Left lung (tissue), 10 donors: ENCODE results near the gene KRTAP5-11. TPM values are rescaled to one million over a fixed set of nuclear protein-coding genes. Genes with fewer than 3 reads are reported as not detected.
"Not testable (repeated sequence)": the region's sequence is repeated elsewhere in the genome, so short reads cannot be mapped to it uniquely, and the experiment has no call there.

Source experiments
- ATAC-seq: fragments of 200-7000 bp; cut with Tn5 transposase; one replicate; pipeline ENCODE4 v1.9.1; 2020; ENCODE audit warnings: moderate library complexity
- DNase-seq, 4 donors: peaks; one replicate each; pipeline ENCODE4 v3.0.0-alpha.2; 2013 to 2020
- H3K27ac ChIP-seq, 2 donors: fragments of 200-600 bp; sonication (generic) in 1 of 2; one replicate each; pipeline versions ENCODE4 v1.5.0 to v1.8.0; 2020 to 2021
- H3K27me3 ChIP-seq, 2 donors: fragments of 200-600 bp; sonication (generic) in 1 of 2; one replicate each; pipeline versions ENCODE4 v1.5.0 to v1.8.0; 2020 to 2021
- H3K36me3 ChIP-seq, 2 donors: fragments of 200-600 bp; sonication (generic) in 1 of 2; one replicate each; pipeline versions ENCODE4 v1.5.0 to v1.8.0; 2020 to 2021
- H3K4me1 ChIP-seq, 2 donors: fragments of 200-600 bp; one replicate each; pipeline ENCODE4 v1.8.0; 2021
- H3K4me3 ChIP-seq, 2 donors: fragments of 200-600 bp; sonication (generic) in 1 of 2; one replicate each; pipeline versions ENCODE4 v1.5.0 to v1.8.0; 2020 to 2021; ENCODE audit warnings: mild to moderate bottlenecking in 1 of 2
- H3K9me3 ChIP-seq, 2 donors: fragments of 200-600 bp; sonication (generic) in 1 of 2; one replicate each; pipeline versions ENCODE4 v1.5.0 to v1.8.0; 2020 to 2021
- intact Hi-C, 2 donors: fragments of 100-400 bp; cut with DNase I; formaldehyde crosslinking; loops; one replicate each; pipeline versions ENCODE4 v1.11.2 to v1.14.2; 2022
- polyA plus RNA-seq, 6 donors: library from polyadenylated mRNA; unstranded; fragments of 120-200 nt; gene quantifications; one replicate each; pipeline ENCODE4 v1.2.1, GENCODE V29; 2013; ENCODE audit not compliant: insufficient read length in 6 of 6
- total RNA-seq, 2 donors: library from RNA; stranded (reverse); fragmentation: NEBNext Ultra II Directional; extraction: Animal tissue kit (Norgen Biotek cat#: 25700); gene quantifications; one replicate each; pipeline ENCODE4 v1.2.1, GENCODE V29; 2021
- TF ChIP-seq, protein P1 (sequence below), 2 donors: fragments of 200-600 bp; sonication (generic) in 1 of 2; IDR thresholded peaks; one replicate each; pipeline versions ENCODE4 v1.5.0 to v1.8.0; 2021; ENCODE audit warnings: antibody characterized with exemption in 2 of 2
- donor health status: DM: no; HTN: yes; CAD: no.
- donor health status: DM: no; HTN: no; CAD: no.

Gene KRTAP5-11
- total and polyA plus RNA-seq, 8 donors = 0.24 to 0.58 (median 0.41) TPM; not detected in 5

- intact Hi-C loops, H3K4me1 ChIP-seq, ATAC-seq, DNase-seq, H3K27ac ChIP-seq, H3K4me3 ChIP-seq, H3K36me3 ChIP-seq, H3K9me3 ChIP-seq: not testable (repeated sequence)
- H3K27me3 ChIP-seq = peaks cover 15 to 72% of the 10 kb centered on the region in 2 donors
Observed at GRCh38 chr11:71607520-71608216, 25.0 kb upstream of the KRTAP5-11 start.

- H3K4me3 ChIP-seq, intact Hi-C loops, H3K27ac ChIP-seq, H3K4me1 ChIP-seq, DNase-seq, ATAC-seq, H3K9me3 ChIP-seq, H3K36me3 ChIP-seq: not testable (repeated sequence)
- H3K27me3 ChIP-seq = peaks cover 15 to 79% of the 10 kb centered on the region in 2 donors
Observed at GRCh38 chr11:71606853-71607519, 24.3 kb upstream of the KRTAP5-11 start.

DNA sequence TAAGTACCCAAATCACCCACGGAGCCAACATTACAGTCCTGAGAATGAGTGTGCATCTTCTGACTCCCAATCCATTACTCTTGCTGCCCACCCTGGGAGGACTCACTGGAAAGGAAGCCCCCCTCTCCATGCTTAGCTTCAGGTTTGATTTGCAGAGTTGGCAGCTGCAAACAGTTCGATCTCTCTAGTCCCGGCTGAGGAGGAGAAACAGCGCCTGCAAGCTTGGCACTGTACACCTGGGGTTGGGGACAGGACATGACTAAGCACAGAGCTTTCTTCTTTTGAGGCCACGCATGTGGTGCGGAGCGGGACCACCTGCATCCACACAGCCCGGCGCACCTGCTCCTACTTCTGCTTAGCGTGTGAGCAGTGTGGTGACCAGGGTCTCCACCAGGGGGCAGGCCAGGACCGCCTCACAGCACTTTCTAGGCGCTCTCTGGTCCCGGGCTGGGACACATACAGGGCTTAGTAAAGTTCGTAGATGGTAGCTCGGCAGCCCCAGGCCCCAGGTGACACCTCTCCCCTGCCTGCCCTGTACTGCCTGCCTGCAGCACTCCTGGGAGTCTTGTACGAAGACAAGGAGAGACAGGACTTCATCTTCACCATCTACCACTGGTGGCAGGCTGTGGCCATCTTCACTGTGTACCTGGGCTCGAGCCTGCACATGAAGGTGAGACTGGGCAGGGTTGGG is 22.3 kb upstream of the KRTAP5-11 start:
- intact Hi-C loops, H3K9me3 ChIP-seq, DNase-seq, ATAC-seq, H3K4me3 ChIP-seq, H3K27ac ChIP-seq, H3K36me3 ChIP-seq, H3K4me1 ChIP-seq: not testable (repeated sequence)
- peaks cover 15 to 73% of the 10 kb centered on the region in 2 donors for H3K27me3 ChIP-seq
- TF ChIP-seq, protein P1, sequence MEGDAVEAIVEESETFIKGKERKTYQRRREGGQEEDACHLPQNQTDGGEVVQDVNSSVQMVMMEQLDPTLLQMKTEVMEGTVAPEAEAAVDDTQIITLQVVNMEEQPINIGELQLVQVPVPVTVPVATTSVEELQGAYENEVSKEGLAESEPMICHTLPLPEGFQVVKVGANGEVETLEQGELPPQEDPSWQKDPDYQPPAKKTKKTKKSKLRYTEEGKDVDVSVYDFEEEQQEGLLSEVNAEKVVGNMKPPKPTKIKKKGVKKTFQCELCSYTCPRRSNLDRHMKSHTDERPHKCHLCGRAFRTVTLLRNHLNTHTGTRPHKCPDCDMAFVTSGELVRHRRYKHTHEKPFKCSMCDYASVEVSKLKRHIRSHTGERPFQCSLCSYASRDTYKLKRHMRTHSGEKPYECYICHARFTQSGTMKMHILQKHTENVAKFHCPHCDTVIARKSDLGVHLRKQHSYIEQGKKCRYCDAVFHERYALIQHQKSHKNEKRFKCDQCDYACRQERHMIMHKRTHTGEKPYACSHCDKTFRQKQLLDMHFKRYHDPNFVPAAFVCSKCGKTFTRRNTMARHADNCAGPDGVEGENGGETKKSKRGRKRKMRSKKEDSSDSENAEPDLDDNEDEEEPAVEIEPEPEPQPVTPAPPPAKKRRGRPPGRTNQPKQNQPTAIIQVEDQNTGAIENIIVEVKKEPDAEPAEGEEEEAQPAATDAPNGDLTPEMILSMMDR (IDR thresholded peaks at IDR 0.05) = peak; percentile 47 to 51

DNA sequence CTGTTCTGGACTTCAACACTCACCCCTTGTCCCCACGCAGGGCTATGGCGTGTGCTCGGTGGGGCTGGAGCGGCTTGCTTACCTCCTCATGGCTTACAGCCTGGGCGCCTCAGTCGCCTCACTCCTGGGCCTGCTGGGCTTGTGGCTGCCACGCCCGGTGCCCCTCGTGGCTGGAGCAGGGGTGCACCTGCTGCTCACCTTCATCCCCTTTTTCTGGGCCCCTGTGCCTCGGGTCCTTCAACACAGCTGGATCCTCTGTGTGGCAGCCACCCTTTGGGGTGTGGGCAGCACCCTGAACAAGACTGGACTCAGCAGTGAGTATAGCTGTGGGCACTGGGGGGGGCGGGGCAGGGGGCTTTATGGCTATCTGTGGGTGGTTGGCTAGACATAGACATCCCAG is 20.5 kb upstream of the KRTAP5-11 start:
- ATAC-seq, H3K9me3 ChIP-seq, intact Hi-C loops, H3K4me1 ChIP-seq, H3K4me3 ChIP-seq, H3K27ac ChIP-seq, H3K36me3 ChIP-seq, DNase-seq: not testable (repeated sequence)
- H3K27me3 ChIP-seq = peaks cover 15 to 56% of the 10 kb centered on the region in 2 donors

DNA sequence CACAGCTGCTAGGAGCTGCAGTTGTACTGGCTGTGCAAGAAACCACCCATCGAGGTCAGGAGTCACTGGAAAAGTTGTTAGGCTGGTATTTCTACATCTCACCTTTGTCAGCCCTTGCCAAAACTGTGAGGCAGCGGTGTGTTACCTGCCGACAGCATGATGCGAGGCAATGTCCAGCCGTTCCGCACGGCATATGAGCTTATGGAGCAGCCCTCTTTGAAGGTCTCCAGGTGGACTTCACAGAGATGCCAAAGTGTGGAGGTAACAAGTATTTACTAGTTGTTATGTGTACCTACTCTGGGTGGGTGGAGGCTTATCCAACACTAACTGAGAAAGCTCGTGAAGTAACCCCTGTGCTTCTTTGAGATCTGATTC is 6.9 kb upstream of the KRTAP5-11 start:
- H3K27ac ChIP-seq, H3K36me3 ChIP-seq, H3K4me1 ChIP-seq, H3K27me3 ChIP-seq, ATAC-seq, intact Hi-C loops, DNase-seq, H3K4me3 ChIP-seq, H3K9me3 ChIP-seq: not testable (repeated sequence)

GRCh38 chr11:71588822-71589545 is 6.3 kb upstream of the KRTAP5-11 start:
- H3K4me1 ChIP-seq, H3K4me3 ChIP-seq, H3K27me3 ChIP-seq, H3K27ac ChIP-seq, ATAC-seq, H3K9me3 ChIP-seq, H3K36me3 ChIP-seq, intact Hi-C loops: not testable (repeated sequence)
- peak in 1 of 4 donors; percentile 12 for DNase-seq

GRCh38 chr11:71588314-71588713 is 5.6 kb upstream of the KRTAP5-11 start:
- intact Hi-C loops, ATAC-seq, H3K9me3 ChIP-seq, H3K4me3 ChIP-seq, DNase-seq, H3K27ac ChIP-seq, H3K27me3 ChIP-seq, H3K36me3 ChIP-seq, H3K4me1 ChIP-seq: not testable (repeated sequence)

GRCh38 chr11:71585673-71586072 is 3.0 kb upstream of the KRTAP5-11 start:
- H3K9me3 ChIP-seq, H3K4me1 ChIP-seq, intact Hi-C loops, DNase-seq, H3K27me3 ChIP-seq, H3K4me3 ChIP-seq, ATAC-seq, H3K36me3 ChIP-seq, H3K27ac ChIP-seq: not testable (repeated sequence)

DNA sequence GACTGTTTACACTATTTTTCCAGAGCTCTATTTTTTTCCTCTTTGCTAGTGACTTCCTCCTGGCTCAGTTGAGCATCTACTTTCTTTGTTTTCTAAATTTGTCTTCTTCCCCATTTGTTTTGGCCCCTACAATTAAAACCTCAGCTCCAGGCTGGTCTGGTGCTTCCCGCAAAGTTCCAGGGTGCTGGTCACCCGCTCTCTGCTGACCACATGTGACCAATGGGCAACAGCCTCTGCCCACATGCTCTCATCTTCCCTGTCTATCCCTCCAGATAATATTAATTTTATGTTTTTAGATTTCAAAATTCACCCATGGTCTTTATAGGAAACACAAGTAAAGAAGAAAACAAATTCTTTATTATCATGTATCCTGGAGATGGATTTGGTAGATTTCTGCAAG is 294 bp upstream of the KRTAP5-11 start:
- H3K9me3 ChIP-seq, intact Hi-C loops, H3K27ac ChIP-seq, H3K27me3 ChIP-seq, H3K4me1 ChIP-seq, DNase-seq, H3K36me3 ChIP-seq, ATAC-seq, H3K4me3 ChIP-seq: not testable (repeated sequence)
